Activated naive CD8-positive, alpha-beta T cell treated with anti-CD3 and anti-CD28 coated beads, Interleukin-2, amount 50 U/mL, for 16 hours (primary cell): Measurements from ENCODE around the gene NHLRC1.
"Not testable (repeated sequence)": the region's sequence is repeated elsewhere in the genome, so short reads cannot be mapped to it uniquely, and the experiment has no call there.

Experiments
- DNase-seq: peaks from one replicate; pipeline ENCODE4 v3.0.0-alpha.2; 2020; ENCODE audit warnings: low read depth, low spot score

The NHLRC1 gene

DNA sequence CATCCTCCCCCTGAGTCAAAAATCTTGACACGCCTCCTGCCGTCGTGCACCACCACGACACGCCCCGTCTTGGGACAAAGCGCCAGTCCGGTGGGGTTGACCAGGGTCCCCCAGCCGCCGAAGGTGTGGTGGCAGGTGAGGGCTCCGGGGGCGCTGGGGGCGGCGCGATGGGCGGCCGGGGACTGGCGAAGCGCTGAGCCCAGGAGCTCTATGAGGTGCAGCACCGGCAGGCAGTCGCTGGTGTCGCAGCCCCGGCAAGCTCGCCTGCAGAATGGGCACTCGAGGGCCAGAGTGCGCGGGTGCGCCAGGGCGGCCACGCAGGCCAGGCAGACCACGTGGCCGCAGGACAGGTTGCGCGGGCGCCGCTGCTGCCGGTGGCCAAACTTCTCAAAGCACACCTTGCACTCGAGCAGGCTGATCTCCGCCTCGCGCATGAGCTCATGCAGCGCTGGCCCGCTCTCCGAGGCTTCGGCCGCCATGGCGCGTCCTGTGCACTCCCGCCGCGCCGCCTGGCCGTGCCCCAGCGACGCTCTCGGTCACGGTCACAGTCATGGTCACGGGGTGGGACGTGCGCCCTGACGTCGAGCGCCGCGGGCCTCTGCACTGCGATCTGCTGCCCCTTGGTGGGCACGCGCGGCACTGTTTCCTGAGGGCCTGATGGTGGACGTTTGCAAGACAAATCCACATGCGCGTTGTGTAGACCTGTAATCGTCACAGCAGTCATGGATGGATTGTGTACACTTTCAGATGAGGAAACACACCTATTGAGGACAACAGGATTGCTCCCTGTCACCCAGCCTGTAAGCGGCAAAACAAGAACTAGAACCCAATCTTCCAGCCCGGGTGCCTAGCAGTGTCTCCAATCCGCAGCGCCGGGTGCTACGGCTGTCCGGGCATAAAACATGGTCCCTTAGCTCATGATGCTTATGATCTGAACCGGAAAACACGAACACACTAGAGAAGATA, at the start of gene NHLRC1:
Gene NHLRC1 (minus strand): TSS at position 550 of the 966 bp plus-strand sequence. CDS start 71 bp downstream, at position 479.
- peak; percentile 52 for DNase-seq

DNA sequence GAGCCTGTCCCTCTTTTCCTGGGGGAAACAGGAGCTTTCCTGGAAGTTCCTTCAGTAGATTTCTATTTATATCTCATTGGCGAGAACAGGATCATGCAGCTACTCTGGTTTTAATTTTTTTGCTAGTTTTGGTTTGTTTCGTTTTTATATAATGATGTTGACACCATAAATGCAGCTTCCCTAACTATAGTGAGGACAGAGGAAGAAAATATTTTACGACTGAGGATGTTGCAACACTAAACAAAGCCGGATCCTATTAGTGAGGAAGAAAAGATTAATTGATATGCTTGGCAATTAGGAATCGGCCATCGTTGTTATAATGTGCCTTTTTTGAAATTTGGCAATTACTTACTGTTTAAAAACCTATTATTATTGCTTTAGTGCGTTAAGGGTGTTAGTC, 49.4 kb upstream of the NHLRC1 start:
- no peak for DNase-seq

DNA sequence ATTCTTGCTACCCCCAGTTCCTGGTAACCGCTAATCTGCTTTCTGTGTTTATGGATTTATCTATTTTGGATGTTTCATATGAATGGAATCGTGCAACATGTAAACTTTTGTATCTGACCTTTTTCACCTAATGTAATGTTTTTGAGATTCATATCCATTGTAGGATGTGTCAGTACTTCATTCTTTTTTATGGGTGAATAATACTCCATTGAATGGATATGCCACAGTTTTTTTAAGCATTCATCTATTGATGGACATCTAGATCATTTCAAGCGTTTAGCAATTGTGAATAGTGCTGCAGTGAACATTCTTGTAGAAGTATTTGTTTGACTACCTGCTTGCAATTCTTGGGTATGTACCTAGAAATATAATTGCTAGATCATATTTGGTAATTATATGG, 45.8 kb upstream of the NHLRC1 start:
- DNase-seq, result no peak

DNA sequence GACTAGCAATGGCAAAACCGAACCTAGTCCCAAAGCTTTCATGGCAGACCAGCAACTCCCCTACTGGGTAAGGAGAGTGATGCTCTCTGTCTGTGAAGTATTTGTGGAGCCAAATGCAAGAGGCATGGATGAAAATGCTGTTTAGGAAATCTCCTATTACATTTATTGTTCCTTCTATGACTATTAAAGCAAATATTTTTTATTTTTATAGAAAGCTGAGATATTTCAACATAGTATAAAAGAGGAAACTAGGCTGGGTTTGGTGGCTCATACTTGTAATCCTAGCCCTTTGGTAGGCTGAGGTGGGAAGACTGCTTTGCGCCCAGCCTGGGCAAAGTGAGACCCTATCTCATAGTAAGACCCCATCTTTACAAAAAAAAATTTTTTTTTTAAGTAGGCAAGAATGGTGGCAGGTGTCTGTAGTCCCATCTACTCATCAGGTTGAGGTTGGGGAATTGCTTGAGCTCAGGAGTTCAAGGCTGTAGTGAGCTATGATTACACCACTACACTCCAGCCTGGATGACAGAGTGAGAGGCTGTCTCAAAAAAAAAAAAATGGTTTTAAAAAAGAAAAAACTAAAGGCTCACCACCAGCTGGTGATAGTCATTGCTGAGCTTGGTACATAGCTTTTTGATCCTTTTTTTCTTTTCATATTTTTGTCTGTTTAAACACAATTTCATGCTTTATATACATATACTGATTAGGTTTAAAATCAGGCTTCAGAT, 44.0 kb upstream of the NHLRC1 start:
- DNase-seq, result no peak

DNA sequence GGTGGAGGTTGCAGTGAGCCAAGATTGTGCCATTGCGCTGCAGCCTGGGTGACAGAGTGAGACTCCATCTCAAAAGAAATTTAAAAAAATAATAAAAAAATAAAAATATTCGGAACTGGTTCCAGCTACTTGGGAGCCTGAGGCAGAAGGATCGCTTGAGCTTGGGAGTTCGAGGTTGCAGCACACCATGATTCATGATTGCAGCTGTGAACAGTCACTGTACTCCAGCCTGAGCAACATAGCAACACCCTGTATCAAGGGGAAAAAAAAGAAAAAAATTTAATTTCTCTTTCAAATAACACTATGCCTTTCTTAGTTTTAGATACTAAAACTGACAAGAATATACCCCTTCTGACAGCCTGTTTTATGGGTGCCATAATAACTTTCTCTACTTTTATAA, 43.3 kb upstream of the NHLRC1 start:
- DNase-seq, result no peak

DNA sequence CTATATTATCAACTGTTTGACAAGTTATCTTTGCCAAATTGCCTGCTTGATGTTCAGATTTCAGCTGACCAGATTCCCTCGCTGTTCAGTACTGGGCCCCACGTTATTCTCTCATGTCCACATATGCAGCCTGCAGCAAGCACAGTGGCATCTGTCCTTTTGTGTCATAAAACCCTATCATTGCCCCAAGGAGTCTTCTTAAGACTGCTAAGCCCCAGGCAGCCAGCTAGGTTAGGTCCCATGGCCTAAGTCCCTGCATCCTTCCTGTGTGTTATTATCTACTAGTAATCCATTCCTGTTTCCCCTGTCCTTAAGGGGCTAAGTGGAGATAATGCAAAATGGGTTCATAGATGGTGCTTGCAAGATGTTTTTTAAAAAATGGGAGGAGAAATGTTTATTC, 39.9 kb upstream of the NHLRC1 start:
- no peak for DNase-seq

GRCh38 chr6:18161431-18161830, 39.0 kb upstream of the NHLRC1 start:
- no peak for DNase-seq

- no peak for DNase-seq
Measured at GRCh38 chr6:18160911-18161310, 38.4 kb upstream of the NHLRC1 start.

- peak; percentile 2 for DNase-seq
Measured at GRCh38 chr6:18155864-18156421, 33.5 kb upstream of the NHLRC1 start.

- peak; percentile 97 for DNase-seq
Measured at GRCh38 chr6:18155150-18155863, 32.8 kb upstream of the NHLRC1 start, which contains the start of gene KDM1B. Gene KDM1B (plus strand): TSS chr6:18155422. CDS start chr6:18159896, 4,474 bp downstream.

- no peak for DNase-seq
Measured at GRCh38 chr6:18154507-18155149, 32.2 kb upstream of the NHLRC1 start, which contains the start of gene TPMT. Gene TPMT (minus strand): TSS chr6:18155077. CDS start chr6:18149127, 5,950 bp downstream.

- DNase-seq, result no peak
Measured at GRCh38 chr6:18153311-18153703, 30.8 kb upstream of the NHLRC1 start.

DNA sequence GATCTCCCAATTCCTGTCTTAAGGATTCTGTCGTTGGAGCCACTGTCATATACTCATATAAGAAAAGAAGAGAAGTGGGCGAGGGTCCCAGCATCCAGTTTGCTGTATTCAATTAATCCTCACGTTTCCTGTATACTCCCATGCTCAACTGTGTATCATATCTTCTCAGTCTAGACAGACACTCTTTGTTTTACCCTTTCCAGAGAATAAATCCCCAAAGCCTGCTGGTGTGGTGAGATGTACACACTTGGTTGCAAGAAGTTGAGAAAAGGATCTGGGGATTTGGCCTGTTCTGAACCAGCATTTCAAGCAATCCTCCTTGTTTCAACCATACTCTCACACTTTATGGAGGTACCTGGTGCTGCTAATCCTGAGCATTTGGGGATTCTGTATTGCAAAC, 29.3 kb upstream of the NHLRC1 start:
- DNase-seq, result no peak

- DNase-seq, result not testable (repeated sequence)
Measured at GRCh38 chr6:18151391-18151790, 28.9 kb upstream of the NHLRC1 start.

GRCh38 chr6:18148304-18149025, 26.0 kb upstream of the NHLRC1 start:
- no peak for DNase-seq

- no peak for DNase-seq
Measured at GRCh38 chr6:18147616-18148015, 25.1 kb upstream of the NHLRC1 start.

GRCh38 chr6:18147160-18147559, 24.7 kb upstream of the NHLRC1 start:
- no peak for DNase-seq

DNA sequence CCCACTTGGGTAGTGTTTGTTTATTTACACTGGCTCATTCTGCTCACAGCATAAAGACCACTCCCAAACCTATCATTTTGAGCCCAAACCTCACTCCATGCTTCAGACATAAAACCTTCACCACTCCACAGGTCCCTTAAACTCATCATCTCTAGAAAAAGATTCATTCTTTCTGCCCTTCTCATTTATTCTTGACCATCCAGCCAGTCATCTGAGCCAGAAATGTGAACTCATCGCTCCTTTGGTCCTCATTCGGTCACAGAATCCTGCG, 20.0 kb upstream of the NHLRC1 start:
- no peak for DNase-seq

GRCh38 chr6:18141805-18142590, 19.5 kb upstream of the NHLRC1 start:
- no peak for DNase-seq
